ENCODE results near the gene SH3BP4.

The SH3BP4 gene

DNA sequence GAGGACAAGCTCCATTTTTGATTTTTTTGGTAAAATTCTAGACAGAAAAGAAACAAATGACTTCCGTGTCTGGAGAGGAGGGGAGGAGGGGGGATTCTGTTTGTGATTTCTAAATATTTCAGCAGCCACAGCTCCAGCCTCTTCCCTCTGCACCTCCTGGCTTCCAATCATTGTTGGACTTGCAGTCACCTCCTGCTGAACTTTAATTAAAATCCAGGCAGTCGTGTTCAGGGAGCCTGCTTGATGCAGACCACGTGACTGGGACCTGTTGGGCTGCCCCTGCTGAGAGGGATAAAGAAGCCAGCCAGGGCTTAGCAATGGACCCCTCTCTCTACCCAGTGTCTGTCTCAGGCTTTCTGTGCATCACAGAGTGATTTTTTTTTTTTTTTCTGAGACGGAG is 115.1 kb downstream of the SH3BP4 start:
- TF ChIP-seq, protein P1, sequence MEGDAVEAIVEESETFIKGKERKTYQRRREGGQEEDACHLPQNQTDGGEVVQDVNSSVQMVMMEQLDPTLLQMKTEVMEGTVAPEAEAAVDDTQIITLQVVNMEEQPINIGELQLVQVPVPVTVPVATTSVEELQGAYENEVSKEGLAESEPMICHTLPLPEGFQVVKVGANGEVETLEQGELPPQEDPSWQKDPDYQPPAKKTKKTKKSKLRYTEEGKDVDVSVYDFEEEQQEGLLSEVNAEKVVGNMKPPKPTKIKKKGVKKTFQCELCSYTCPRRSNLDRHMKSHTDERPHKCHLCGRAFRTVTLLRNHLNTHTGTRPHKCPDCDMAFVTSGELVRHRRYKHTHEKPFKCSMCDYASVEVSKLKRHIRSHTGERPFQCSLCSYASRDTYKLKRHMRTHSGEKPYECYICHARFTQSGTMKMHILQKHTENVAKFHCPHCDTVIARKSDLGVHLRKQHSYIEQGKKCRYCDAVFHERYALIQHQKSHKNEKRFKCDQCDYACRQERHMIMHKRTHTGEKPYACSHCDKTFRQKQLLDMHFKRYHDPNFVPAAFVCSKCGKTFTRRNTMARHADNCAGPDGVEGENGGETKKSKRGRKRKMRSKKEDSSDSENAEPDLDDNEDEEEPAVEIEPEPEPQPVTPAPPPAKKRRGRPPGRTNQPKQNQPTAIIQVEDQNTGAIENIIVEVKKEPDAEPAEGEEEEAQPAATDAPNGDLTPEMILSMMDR (IDR thresholded peaks at IDR 0.05; ENCODE audit: low read depth, low read length, missing control alignments): no peak
- no peak overlapping the region for H3K4me3 ChIP-seq (ENCODE audit: low read depth, low read length)
- no peak for DNase-seq (ENCODE audit: low read depth)

DNA sequence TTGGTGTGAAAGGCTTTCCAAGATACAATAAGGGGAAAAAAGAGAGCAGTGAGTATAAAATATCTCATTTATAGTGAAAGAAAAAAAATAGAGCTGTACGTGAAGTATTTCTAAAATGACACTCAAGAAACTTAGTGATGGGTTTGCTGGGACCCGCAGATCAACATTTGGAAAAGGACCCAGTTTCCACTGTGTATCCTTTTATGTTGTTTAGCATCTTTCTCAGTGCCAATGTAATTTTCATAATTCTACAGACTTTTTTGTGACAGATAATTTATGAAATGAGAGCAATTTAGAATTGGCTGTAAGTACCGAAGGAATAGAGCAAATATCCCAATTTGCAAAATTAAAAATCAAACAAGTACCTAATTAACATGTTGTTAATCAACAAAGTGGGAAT is 116.9 kb downstream of the SH3BP4 start:
- TF ChIP-seq, protein P1 (IDR thresholded peaks at IDR 0.05; ENCODE audit: low read depth, low read length, missing control alignments): no peak
- H3K4me3 ChIP-seq (ENCODE audit: low read depth, low read length): no peak overlapping the region
- DNase-seq (ENCODE audit: low read depth): no peak

DNA sequence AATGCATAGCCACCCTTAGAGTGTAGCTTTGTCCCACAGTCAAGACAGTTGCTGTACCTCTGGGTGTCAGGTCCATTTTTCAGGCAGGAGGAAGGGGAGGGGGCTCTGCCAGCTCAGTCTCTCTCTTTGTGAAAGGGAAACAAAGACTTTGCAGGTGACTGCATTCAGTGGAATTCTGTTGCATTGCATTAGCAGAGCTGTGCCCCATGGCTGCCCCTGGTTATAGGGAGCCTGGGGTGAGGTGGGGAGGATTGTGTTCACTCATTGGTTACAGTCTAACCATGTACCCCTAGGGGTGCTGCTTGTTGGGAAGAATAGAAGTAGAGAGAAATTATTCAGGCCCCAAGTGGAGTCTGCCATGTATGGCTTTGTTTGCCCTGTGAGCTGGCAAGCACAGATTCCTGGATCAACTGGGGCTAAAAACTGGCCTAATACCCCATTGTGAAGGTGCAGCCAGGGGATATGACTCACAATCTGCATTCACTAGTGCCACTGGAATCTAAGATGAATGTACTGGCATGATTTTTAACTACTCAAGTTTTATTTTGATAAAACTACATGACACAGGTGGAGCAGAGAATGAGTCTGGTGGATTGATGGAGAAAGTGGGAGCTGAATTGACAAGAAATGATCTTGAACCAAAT is 118.4 kb downstream of the SH3BP4 start:
- TF ChIP-seq, protein P1 (IDR thresholded peaks at IDR 0.05; ENCODE audit: low read depth, low read length, missing control alignments): no peak
- no peak overlapping the region for H3K4me3 ChIP-seq (ENCODE audit: low read depth, low read length)

DNA sequence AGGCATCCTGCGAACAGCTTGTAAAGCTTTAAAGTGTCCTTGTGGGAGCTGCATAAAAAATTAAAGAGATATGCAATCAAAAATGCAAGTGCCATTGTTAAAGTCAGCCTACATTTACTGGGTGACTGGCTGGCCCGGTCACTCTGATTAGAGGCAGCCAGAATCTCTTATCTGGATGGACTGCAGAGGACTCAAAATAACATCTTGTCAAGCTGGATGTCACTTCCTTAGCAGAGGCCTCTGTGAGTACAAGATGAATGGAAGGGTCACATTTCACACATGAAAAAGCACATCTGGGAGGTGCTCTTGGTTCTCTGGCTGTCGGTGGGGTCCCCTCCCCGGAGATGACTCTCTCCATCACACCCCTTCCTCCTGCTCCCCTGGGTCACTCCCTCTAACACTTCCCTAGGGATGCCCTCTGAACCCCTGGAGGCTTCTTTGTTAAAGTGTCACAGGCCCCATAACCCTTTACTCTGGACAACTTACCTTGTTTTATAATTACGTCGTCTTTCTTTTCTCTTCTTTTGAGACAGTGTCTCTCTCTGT is 122.1 kb downstream of the SH3BP4 start:
- DNase-seq (ENCODE audit: low read depth): no peak
- TF ChIP-seq, protein P1 (IDR thresholded peaks at IDR 0.05; ENCODE audit: low read depth, low read length, missing control alignments): no peak

More for the DNA sequence above, 118.4 kb downstream of the SH3BP4 start:
- DNase-seq (ENCODE audit: low read depth): no peak

DNA sequence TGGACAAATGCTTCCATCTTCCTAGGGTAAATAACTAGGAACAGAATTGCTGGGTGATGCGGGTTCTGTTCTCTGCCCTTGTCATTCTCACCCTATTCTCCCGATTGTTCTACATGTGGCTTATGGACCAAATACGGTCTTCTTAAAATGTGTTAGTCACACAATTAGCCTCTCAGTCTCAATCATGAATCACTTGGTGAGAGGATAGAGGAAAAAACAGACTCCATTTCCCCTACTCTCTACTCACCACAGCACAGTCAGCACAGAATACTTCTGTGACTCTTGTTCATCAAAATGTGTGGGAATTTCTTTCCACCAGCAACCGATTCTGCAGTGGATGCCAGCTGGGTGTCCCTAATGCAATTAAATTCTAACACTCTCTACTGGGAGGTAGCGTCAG is 125.2 kb downstream of the SH3BP4 start:
- H3K4me3 ChIP-seq (ENCODE audit: low read depth, low read length): no peak overlapping the region
- DNase-seq (ENCODE audit: low read depth): no peak
- TF ChIP-seq, protein P1 (IDR thresholded peaks at IDR 0.05; ENCODE audit: low read depth, low read length, missing control alignments): no peak

More for the DNA sequence above, 122.1 kb downstream of the SH3BP4 start:
- no peak overlapping the region for H3K4me3 ChIP-seq (ENCODE audit: low read depth, low read length)

DNA sequence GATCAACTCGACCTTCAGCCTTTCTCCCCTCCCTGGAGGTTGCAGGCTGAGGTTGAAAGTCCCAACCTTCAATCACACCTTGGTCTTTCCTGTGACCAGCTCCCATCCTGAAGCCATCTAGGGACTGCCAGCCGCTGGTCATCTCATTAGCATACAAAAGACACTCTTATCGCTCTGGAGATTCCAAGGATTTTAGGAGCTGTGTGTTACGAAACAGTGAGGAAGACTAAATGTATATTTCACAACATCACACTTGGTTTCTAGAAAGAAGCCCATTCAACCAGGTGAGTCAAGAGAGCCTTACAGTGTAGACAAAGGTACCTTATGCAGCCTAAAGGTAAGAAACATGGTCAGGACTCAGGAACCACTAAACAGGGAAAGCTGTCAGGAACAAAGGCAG is 126.4 kb downstream of the SH3BP4 start:
- TF ChIP-seq, protein P1 (IDR thresholded peaks at IDR 0.05; ENCODE audit: low read depth, low read length, missing control alignments): no peak
- DNase-seq (ENCODE audit: low read depth): no peak
- no peak overlapping the region for H3K4me3 ChIP-seq (ENCODE audit: low read depth, low read length)

Data from GM12864 (cell line).